Stimulated activated CD4-positive, alpha-beta T cell treated with anti-CD3 and anti-CD28 coated beads, Interleukin-15, amount 100 ng/mL, for 1 hour (primary cell): ENCODE data around the gene MSX1.

Experiments
- DNase-seq, 2 donors: peaks; one replicate each; pipeline ENCODE4 v3.0.0-alpha.2; 2020; ENCODE audit warnings: low read depth in 1 of 2, low spot score in 1 of 2

Gene MSX1

GRCh38 chr4:4840351-4840750 lies 19.1 kb upstream of the MSX1 start:
- no peak for DNase-seq

GRCh38 chr4:4841156-4841555 lies 18.3 kb upstream of the MSX1 start:
- no peak for DNase-seq

GRCh38 chr4:4842476-4843441 lies 16.7 kb upstream of the MSX1 start:
- no peak for DNase-seq

DNA sequence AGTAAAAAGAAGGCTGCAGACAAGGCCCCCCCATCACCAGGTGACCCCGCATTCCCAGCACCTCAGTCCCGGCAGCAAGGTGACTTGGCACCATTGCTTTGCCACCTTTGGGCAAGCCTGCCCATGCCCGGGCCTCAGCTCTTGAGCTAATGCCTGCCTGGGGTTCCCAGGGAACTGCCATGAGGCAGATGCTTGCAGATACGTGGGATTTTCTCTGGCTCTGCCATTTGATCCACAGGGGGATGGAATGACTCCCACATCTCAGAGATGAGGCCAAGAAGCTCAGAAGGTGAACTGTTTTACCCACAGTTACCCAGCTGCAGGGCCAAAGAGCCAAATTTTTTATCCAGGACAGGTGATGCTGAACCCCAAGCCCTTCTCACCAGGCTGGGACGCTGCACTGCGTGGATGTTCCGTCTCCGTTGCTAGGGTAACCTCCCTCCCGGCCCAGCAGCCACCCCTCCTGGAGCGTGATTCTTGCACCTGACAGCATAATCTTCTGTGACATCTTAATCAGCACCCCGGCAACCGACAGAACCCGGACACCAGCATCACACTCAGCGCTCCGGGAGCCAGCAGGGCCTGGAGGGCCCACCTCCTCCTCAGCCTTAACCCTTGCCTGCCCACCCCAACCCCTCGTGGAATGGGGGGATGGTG lies 15.7 kb upstream of the MSX1 start:
- DNase-seq = no peak

DNA sequence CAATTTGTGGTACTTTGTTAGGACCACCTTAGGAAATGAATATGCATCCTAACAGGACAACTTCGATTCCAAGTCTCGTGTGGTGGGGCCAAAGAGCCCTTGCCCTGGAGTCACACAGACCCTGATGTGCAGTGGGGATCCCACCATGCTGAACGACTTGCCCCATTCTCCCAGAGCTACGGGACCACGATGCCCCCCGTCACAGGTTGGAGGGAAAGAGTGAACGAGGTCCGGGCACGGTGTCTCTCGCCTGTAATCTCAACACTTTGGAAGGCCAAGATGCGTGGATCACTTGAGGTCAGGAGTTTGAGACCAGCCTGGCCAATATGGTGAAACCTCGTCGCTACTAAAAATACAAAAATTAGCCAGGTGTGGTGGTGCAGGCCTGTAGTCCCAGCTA lies 14.4 kb upstream of the MSX1 start:
- no peak for DNase-seq

DNA sequence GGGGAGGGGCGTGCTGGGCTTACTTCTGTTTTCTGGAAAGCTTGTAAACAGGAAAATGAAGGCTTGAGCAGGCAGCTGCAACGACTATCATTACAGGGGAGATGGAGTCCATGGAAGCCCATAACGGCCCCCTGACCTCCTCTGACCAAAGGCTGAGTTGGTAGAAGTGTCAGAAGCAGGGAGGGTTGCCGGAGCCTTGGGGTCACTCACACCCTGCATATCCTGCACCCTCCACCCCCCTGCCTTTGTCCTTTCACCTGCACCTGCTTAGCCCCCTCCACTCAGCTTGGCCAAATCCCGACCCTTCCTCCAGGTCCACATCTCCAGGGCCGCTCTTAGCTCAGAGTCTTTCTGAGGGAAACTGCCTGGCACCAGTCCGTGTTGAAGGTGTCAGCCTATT lies 12.5 kb upstream of the MSX1 start:
- no peak for DNase-seq

DNA sequence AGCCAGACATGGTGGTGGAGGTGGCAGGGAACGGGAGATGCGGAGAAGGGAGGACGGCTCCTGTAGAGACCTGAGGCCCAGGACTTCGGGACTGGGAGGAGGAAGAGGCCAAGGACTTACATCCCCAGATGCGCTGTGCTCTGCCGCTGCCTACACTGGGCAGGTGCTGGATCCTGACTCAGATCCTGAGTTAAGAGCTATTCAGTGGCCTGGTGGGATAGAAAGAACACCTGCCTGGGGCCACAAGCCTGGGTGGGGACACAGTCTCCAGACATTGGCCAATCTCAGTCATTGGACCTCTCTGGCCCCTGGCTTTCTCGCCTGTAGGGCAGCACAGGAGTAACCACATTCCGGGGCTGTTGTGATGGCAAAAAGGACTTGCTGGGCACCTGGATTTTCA lies 10.9 kb upstream of the MSX1 start:
- no peak for DNase-seq

GRCh38 chr4:4849106-4849505 lies 10.4 kb upstream of the MSX1 start:
- no peak for DNase-seq

DNA sequence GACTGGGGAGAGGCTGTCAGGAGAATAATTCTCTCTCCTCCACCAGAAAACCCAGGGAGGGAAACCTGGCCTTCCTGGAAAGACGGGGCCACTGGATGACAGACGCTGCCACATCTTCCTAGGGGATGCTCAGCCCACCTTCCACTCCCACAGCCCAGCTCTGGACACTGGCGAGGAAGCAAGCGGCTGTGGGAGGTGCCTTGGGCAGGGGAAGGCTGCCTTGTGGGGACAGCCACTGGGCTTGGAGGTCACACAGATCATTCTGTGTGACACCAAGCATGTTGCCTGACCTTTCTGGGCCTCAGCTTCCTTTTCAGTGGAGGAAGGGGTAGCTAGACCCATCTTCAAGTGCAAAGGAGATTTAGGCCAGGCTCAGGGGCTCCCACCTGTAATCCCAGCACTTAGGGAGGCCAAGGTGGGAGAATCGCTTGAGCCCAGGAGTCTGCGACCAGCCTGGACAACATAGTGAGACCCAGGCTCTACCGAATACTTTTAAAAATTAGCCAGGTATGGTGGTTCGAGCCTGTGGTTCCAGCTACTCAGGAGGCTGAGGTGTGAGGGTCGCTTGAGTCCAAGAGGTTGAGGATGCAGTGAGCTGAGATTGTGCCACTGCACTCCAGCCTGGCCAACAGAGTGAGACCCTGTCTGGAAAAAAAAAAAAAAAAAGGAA lies 9.8 kb upstream of the MSX1 start:
- DNase-seq = no peak

DNA sequence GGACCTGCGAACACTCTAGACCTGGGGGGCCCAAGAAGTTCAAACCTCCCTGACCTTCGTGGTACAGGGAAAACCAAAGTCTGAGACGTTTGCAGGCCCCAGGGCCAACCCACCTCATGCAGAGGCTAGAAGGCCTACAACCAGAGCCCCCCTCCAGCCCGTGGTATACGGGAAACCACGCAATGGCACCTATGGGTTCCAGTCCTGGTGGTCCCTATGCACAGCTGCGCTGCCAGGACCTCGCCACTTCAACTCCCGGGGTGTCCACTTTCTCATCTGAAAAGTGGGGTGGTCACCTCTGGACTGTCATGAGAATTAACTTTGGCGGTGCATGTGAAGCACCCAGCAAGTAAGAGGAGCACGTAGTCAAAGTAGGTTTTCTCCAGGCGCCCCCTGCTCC lies 8.4 kb upstream of the MSX1 start:
- no peak for DNase-seq

- DNase-seq = no peak
Measured at GRCh38 chr4:4851906-4852305, 7.6 kb upstream of the MSX1 start.

DNA sequence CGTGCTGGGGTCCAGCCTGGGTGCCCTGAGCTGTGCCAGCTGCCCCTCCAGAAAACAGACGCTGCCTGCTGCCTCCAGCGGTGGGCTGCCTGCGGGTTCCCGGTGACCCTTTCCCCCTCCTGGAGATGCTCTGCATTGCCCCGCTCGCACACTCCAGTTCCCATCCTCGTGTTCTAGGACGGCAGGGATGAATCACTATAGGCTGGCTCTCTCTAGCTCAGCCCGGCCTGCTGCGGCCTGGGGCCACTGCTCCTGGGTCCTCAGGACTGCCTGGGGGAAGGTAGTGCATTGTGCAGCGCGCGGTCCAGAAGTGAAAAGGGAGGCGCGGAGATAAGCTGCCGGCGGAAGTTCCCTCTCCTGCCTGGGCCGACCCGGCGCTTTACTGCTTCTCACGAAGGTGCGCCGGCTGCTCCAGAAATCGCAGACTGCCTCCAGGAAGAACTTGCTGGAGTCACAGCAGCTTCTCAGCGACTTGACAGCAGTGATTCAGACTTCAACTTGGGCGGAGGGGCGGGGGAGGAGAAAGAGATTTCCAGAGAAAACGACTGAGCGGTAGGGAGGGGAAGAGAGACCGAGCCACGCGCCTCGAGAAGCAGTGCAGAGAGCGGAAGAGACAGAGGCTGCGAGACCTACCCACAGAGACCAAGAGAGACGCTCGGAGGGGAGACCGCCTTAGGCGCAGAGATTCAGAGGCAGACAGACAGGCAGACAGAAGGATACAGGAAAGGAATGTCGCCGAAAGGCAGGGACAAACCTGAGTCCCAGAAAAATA lies 6.7 kb upstream of the MSX1 start:
- no peak for DNase-seq

- no peak for DNase-seq
Measured at GRCh38 chr4:4853371-4853823, 6.1 kb upstream of the MSX1 start.

DNA sequence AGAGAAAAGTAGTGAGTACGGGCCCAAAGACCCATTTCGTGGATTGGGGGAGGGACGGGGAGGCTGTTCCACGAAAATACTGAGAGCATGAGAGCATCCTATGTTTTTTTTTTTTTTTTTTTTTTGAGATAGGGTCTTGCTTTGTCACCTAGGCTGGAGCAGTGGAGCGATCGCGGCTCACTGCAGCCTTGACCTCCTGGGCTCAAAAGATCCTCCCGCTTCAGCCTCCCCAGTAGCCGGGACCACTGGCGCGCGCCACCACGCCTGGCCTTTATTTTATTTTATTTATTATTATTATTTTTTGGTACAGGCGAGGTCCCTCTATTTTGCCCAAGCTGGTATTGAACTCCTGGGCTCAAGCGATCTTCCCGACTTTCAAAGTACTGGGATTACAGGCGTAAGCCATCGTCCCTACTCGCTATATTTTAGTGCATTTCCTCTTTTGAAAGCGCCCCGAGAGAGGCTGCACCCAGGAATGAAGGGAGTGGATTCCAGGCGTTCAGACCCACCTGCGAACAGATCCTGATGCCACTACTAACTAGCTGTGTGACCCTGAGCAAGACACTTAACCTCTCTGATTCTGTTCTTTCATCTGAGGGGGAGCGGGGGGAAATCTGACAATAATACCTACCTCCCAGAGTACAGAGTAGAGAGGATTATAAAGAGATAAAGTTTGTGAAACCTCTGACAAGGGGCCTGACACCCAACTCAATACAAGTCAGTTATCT lies 5.4 kb upstream of the MSX1 start:
- no peak for DNase-seq

DNA sequence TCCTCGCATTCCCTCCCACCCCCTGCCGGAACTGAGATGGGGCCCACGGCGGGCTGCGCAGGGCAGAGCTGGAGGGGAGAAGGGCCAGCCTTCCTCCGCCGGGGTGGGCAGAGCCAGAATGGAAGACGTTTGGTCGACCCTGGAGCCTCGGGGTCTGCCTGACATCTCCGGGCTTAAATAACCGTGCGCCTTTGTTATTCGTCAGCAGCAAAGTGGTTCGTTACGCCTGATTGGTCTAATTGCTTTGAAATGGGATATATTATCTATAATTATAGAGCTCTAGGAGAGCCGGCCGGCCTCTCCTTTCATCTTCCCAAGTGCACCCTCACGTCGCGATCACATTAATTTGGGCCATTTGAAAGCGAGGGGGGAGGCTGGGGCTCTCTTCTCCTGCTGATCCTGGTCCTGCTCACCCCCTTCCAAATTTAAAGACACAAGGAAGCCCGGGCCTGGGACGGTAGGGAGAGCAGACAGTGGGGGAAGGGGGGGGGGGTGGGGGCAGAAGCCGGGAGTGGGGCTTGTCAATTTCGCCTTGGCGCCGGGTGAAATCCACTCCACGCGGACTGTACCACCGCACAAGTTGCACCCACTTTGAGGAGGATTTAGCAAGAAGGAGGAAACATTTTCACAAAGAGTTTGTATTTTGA lies 4.7 kb upstream of the MSX1 start:
- DNase-seq = no peak

- DNase-seq = no peak
Measured at GRCh38 chr4:4855301-4856070, 4.0 kb upstream of the MSX1 start.

DNA sequence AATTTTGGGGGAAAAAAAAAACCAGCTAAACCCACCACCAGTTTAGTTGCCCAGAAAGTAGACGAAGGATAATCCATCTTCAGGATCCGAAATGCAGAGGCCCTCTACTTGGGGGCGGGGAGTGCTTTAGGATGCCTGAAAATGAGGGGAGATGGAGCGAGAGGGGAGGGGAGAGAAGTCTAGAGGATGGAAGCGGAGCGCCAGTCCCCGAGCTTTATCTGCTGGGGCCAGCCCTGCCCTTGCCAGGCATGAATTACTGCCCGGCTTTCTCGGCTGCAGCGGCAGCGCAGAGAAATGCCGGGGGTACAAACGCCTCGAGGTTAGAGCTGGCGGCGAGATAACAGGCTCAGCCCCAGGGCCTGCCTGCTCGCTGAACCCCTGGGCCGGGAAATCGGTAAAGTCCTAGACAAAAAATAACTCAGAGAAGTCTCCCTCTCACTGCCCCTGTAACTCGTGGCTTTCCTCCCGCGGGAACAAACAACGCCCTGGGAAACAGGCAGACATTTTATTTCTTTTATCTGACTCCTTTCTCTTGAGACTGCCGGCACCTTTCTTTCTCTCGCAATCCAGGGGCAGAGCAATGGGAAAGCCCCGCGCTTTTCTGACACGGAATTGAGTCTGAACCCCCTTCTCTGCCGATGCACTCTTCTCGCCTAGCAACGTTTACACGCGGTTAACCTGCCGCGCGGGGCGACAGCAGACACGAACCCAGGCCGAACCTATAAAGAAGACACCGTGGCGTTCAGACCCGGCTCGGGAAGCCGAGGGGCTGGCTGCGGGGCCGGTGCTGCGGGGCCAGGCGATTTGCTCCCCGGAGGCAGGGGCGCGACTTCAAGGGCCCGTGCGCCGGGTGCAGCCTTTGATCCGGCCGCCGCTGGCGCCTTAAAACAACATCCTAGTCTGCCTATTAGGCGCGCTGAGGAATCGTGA lies 3.1 kb upstream of the MSX1 start:
- no peak for DNase-seq
